DOHH2 (cell line): ENCODE results near the gene PAK1.
"Not testable (repeated sequence)": the region's sequence is repeated elsewhere in the genome, so short reads cannot be mapped to it uniquely, and the experiment has no call there.

Source experiments
- CTCF ChIP-seq: fragments of 200-600 bp; sonication (generic); IDR thresholded peaks from one replicate; pipeline ENCODE4 v1.5.1; 2014; ENCODE audit warnings: antibody characterized with exemption, mild to moderate bottlenecking, low read depth, low read length; ENCODE audit not compliant: poor library complexity, severe bottlenecking
- EZH2phosphoT487 ChIP-seq: fragments of 200-600 bp; sonication (generic); IDR thresholded peaks from 2 replicates; pipeline ENCODE4 v1.6.1; 2017; ENCODE audit warnings: borderline replicate concordance, mild to moderate bottlenecking, antibody characterized with exemption, low read length, moderate library complexity, mixed read lengths

GRCh38 chr11:77490035-77490434 lies 16.1 kb upstream of the PAK1 start:
- TF ChIP-seq CTCF, EZH2phosphoT487: not testable (repeated sequence)
